Fibroblast of lung (primary cell): ENCODE measurements around the gene SPCS3. TPM values are rescaled to one million over a fixed set of nuclear protein-coding genes. Genes with fewer than 3 reads are reported as not detected.
A peak's percentile ranks its signal among the peaks of the same experiment; 100 is the strongest.

Experiments
- DNase-seq, 2 donors: peaks; one replicate each; pipeline versions ENCODE4 v3.0.0 to v3.0.0-alpha.2; 2010; ENCODE audit warnings: low read depth in 2 of 2
- H2AFZ ChIP-seq: 2 replicates; pipeline ENCODE4 v1.5.1; 2012; ENCODE audit warnings: low read length, control low read depth, inconsistent platforms
- H3K27ac ChIP-seq: 2 replicates; pipeline ENCODE4 v1.5.1; 2011; ENCODE audit warnings: low read length, control low read depth; ENCODE audit not compliant: insufficient read depth
- H3K27me3 ChIP-seq: 2 replicates; pipeline ENCODE4 v1.5.1; 2011; ENCODE audit warnings: mild to moderate bottlenecking, low read length; ENCODE audit not compliant: control insufficient read depth, insufficient read depth
- H3K36me3 ChIP-seq: 2 replicates; pipeline ENCODE4 v1.5.1; 2011; ENCODE audit warnings: low read length; ENCODE audit not compliant: control insufficient read depth, insufficient read depth
- H3K4me1 ChIP-seq: 2 replicates; pipeline ENCODE4 v1.5.1; 2011; ENCODE audit warnings: low read length; ENCODE audit not compliant: control insufficient read depth, insufficient read depth; ENCODE audit errors: extremely low read depth
- H3K4me2 ChIP-seq: 2 replicates; pipeline ENCODE4 v1.5.1; 2011; ENCODE audit warnings: low read length, control low read depth; ENCODE audit not compliant: insufficient read depth; ENCODE audit errors: extremely low read depth
- H3K4me3 ChIP-seq, 4 experiments: fragments of 200-600 bp in 1 of 4; sonication (generic) in 1 of 4; replicated peaks in 1 of 4; 2 replicates each; pipeline ENCODE4 v1.5.1; 2011 to 2016; ENCODE audit warnings: low read length in 4 of 4, low read depth in 3 of 4, mild to moderate bottlenecking in 3 of 4, control low read depth in 2 of 4, inconsistent platforms in 1 of 4, mixed read lengths in 1 of 4; ENCODE audit not compliant: insufficient read depth in 1 of 4; ENCODE audit errors: control extremely low read depth in 1 of 4
- H3K79me2 ChIP-seq: 2 replicates; pipeline ENCODE4 v1.5.1; 2012; ENCODE audit warnings: mild to moderate bottlenecking, low read length, inconsistent platforms; ENCODE audit not compliant: control insufficient read depth, insufficient read depth
- H3K9ac ChIP-seq: 2 replicates; pipeline ENCODE4 v1.5.1; 2011; ENCODE audit warnings: mild to moderate bottlenecking, low read length, control low read depth; ENCODE audit not compliant: insufficient read depth
- H3K9me3 ChIP-seq: 2 replicates; pipeline ENCODE4 v1.5.1; 2012; ENCODE audit warnings: low read depth, low read length; ENCODE audit not compliant: control insufficient read depth, insufficient read depth
- H4K20me1 ChIP-seq: 2 replicates; pipeline ENCODE4 v1.5.1; 2011; ENCODE audit warnings: low read length; ENCODE audit not compliant: control insufficient read depth, insufficient read depth; ENCODE audit errors: extremely low read depth
- CTCF ChIP-seq, 2 donors: IDR thresholded peaks in 1 of 2; conservative IDR thresholded peaks in 1 of 2; 1 replicate in 1 of 2; 2 replicates in 1 of 2; pipeline ENCODE4 v1.5.1; 2011 to 2012; ENCODE audit warnings: low read length in 2 of 2, control low read depth in 1 of 2, inconsistent platforms in 1 of 2, low read depth in 1 of 2, mild to moderate bottlenecking in 1 of 2
- EZH2 ChIP-seq: IDR thresholded peaks from 2 replicates; pipeline ENCODE4 v1.5.1; 2012; ENCODE audit warnings: low read length, control low read depth, mild to moderate bottlenecking; ENCODE audit errors: missing control alignments
- polyA plus RNA-seq, 2 donors: library from polyadenylated mRNA; depleted of rRNA in 1 of 2; stranded (reverse) in 1 of 2; unstranded in 1 of 2; fragments of >200 nt; gene quantifications; 2 replicates each; pipeline ENCODE4 v1.2.1, GENCODE V29; 2011 to 2012; ENCODE audit warnings: missing spikeins in 1 of 2
- total RNA-seq: library from RNA; depleted of rRNA; stranded (reverse); fragments of >200 nt; gene quantifications from 2 replicates; pipeline ENCODE4 v1.2.1, GENCODE V29; 2014

The SPCS3 gene
- total and polyA plus RNA-seq, 2 donors (not counting 1 experiment from before 2014, with no cell fraction given) = 72.3 to 84.3 TPM

GRCh38 chr4:176302283-176303275 lies 17.2 kb upstream of the SPCS3 start:
- Histone ChIP-seq H4K20me1 (no peaks in the 10 kb centered on the region), H3K4me3 (no peak overlapping the region), H3K4me2 (no peak overlapping the region), H3K36me3 (no peaks in the 10 kb centered on the region), H3K9me3 (no peaks in the 10 kb centered on the region), H3K27me3 (no peaks in the 10 kb centered on the region), H3K9ac (no peak overlapping the region), H3K79me2 (no peaks in the 10 kb centered on the region), H3K27ac (no peak overlapping the region), H3K4me1 (peaks cover 6% of the 10 kb centered on the region), H2AFZ (no peak overlapping the region)
- no peak for TF ChIP-seq EZH2
- no peak for TF ChIP-seq CTCF (conservative IDR thresholded peaks at IDR 0.05 in 1 of 2, IDR thresholded peaks at IDR 0.05 in 1 of 2; ENCODE audit: low read depth in 1 of 2, low read length in 2 of 2)
- peak; percentile 83 to 91 for DNase-seq

GRCh38 chr4:176303938-176304337 lies 15.8 kb upstream of the SPCS3 start:
- Histone ChIP-seq H3K9me3 (no peaks in the 10 kb centered on the region), H3K27me3 (no peaks in the 10 kb centered on the region), H3K27ac (no peak overlapping the region), H3K79me2 (no peaks in the 10 kb centered on the region), H2AFZ (no peak overlapping the region), H3K4me1 (peaks cover 6% of the 10 kb centered on the region), H3K36me3 (no peaks in the 10 kb centered on the region), H3K4me2 (no peak overlapping the region), H3K4me3 (no peak overlapping the region), H3K9ac (no peak overlapping the region), H4K20me1 (no peaks in the 10 kb centered on the region)
- TF ChIP-seq EZH2 = no peak
- TF ChIP-seq CTCF (conservative IDR thresholded peaks at IDR 0.05 in 1 of 2, IDR thresholded peaks at IDR 0.05 in 1 of 2; ENCODE audit: low read depth in 1 of 2, low read length in 2 of 2) = no peak
- DNase-seq = no peak

- Histone ChIP-seq H3K9ac (no peak overlapping the region), H3K36me3 (no peaks in the 10 kb centered on the region), H3K4me1 (peaks cover 6% of the 10 kb centered on the region), H3K4me3 (no peak overlapping the region), H4K20me1 (no peaks in the 10 kb centered on the region), H3K27me3 (no peaks in the 10 kb centered on the region), H2AFZ (no peak overlapping the region), H3K79me2 (no peaks in the 10 kb centered on the region), H3K4me2 (no peak overlapping the region), H3K9me3 (no peaks in the 10 kb centered on the region), H3K27ac (no peak overlapping the region)
- TF ChIP-seq EZH2 = no peak
- TF ChIP-seq CTCF (conservative IDR thresholded peaks at IDR 0.05 in 1 of 2, IDR thresholded peaks at IDR 0.05 in 1 of 2; ENCODE audit: low read depth in 1 of 2, low read length in 2 of 2) = no peak
- no peak for DNase-seq
Measured at GRCh38 chr4:176306837-176307665, 12.7 kb upstream of the SPCS3 start.
